Mucosa of stomach (tissue), 1 donor: ENCODE results near the gene NOM1.
"Not testable (repeated sequence)": the region's sequence is repeated elsewhere in the genome, so short reads cannot be mapped to it uniquely, and the experiment has no call there.

Experiments used
- H3K27me3 ChIP-seq: one replicate; pipeline ENCODE4 v1.7.0; 2013; ENCODE audit warnings: mild to moderate bottlenecking, low read length; ENCODE audit not compliant: control insufficient read depth, insufficient read depth
- H3K36me3 ChIP-seq: one replicate; pipeline ENCODE4 v1.7.0; 2013; ENCODE audit warnings: low read length; ENCODE audit not compliant: control insufficient read depth, insufficient read depth
- H3K4me1 ChIP-seq: one replicate; pipeline ENCODE4 v1.7.0; 2013; ENCODE audit warnings: mild to moderate bottlenecking, low read length; ENCODE audit not compliant: control insufficient read depth, insufficient read depth
- H3K4me3 ChIP-seq: one replicate; pipeline ENCODE4 v1.7.0; 2013; ENCODE audit warnings: low read length
- H3K9ac ChIP-seq: one replicate; pipeline ENCODE4 v1.7.0; 2013; ENCODE audit warnings: mild to moderate bottlenecking, low read length, moderate library complexity
- H3K9me3 ChIP-seq: one replicate; pipeline ENCODE4 v1.7.0; 2013; ENCODE audit warnings: mild to moderate bottlenecking, low read length, moderate library complexity; ENCODE audit not compliant: control insufficient read depth
- donor health status: Pancreatic carcinoma.

Gene NOM1

GRCh38 chr7:156944876-156945275, 4.6 kb upstream of the NOM1 start:
- H3K27me3 ChIP-seq: peaks cover 26% of the 10 kb centered on the region
- H3K4me1 ChIP-seq: peaks cover 8% of the 10 kb centered on the region
- H3K9ac ChIP-seq: no peak overlapping the region
- H3K9me3 ChIP-seq: no peaks in the 10 kb centered on the region
- H3K36me3 ChIP-seq: no peaks in the 10 kb centered on the region
- no peak overlapping the region for H3K4me3 ChIP-seq

- Histone ChIP-seq H3K9me3 (no peaks in the 10 kb centered on the region), H3K4me1 (peaks cover 8% of the 10 kb centered on the region), H3K36me3 (no peaks in the 10 kb centered on the region), H3K27me3 (peaks cover 26% of the 10 kb centered on the region), H3K4me3 (no peak overlapping the region), H3K9ac (no peak overlapping the region)
Observed at GRCh38 chr7:156947120-156947843, 2.2 kb upstream of the NOM1 start.

GRCh38 chr7:156948361-156948760, 1.2 kb upstream of the NOM1 start:
- H3K4me3 ChIP-seq: no peak overlapping the region
- no peaks in the 10 kb centered on the region for H3K36me3 ChIP-seq

GRCh38 chr7:156950381-156950858, 908 bp downstream of the NOM1 start:
- H3K27me3 ChIP-seq: no peaks in the 10 kb centered on the region
- peak overlapping the region; percentile 60 for H3K9ac ChIP-seq
- H3K9me3 ChIP-seq: no peaks in the 10 kb centered on the region
- H3K4me3 ChIP-seq: peak overlapping the region; percentile 48
- no peaks in the 10 kb centered on the region for H3K4me1 ChIP-seq
- H3K36me3 ChIP-seq: peaks cover 6% of the 10 kb centered on the region

More at GRCh38 chr7:156948361-156948760, 1.2 kb upstream of the NOM1 start:
- Histone ChIP-seq H3K9me3 (no peaks in the 10 kb centered on the region), H3K4me1 (peaks cover 3% of the 10 kb centered on the region), H3K9ac (no peak overlapping the region), H3K27me3 (peaks cover 16% of the 10 kb centered on the region)

- H3K4me1 ChIP-seq, H3K36me3 ChIP-seq, H3K9me3 ChIP-seq, H3K4me3 ChIP-seq, H3K27me3 ChIP-seq, H3K9ac ChIP-seq: not testable (repeated sequence)
Observed at GRCh38 chr7:156953215-156953614, 3.7 kb downstream of the NOM1 start.

- Histone ChIP-seq H3K4me3 (no peak overlapping the region), H3K4me1 (no peaks in the 10 kb centered on the region), H3K9me3 (no peaks in the 10 kb centered on the region), H3K36me3 (peaks cover 6% of the 10 kb centered on the region), H3K9ac (no peak overlapping the region), H3K27me3 (no peaks in the 10 kb centered on the region)
Observed at GRCh38 chr7:156954941-156955340, 5.4 kb downstream of the NOM1 start.

- no peaks in the 10 kb centered on the region for H3K4me1 ChIP-seq
Observed at GRCh38 chr7:156956727-156957126, 7.2 kb downstream of the NOM1 start.

GRCh38 chr7:156962145-156962544, 12.6 kb downstream of the NOM1 start:
- no peak overlapping the region for H3K4me3 ChIP-seq
- no peak overlapping the region for H3K9ac ChIP-seq
- no peaks in the 10 kb centered on the region for H3K4me1 ChIP-seq
- H3K36me3 ChIP-seq: peaks cover 11% of the 10 kb centered on the region
- no peaks in the 10 kb centered on the region for H3K27me3 ChIP-seq
- no peaks in the 10 kb centered on the region for H3K9me3 ChIP-seq

More at GRCh38 chr7:156956727-156957126, 7.2 kb downstream of the NOM1 start:
- no peaks in the 10 kb centered on the region for H3K9me3 ChIP-seq
- peaks cover 12% of the 10 kb centered on the region for H3K36me3 ChIP-seq
- no peak overlapping the region for H3K9ac ChIP-seq
- no peaks in the 10 kb centered on the region for H3K27me3 ChIP-seq
- H3K4me3 ChIP-seq: no peak overlapping the region

- Histone ChIP-seq H3K9ac (no peak overlapping the region), H3K27me3 (no peaks in the 10 kb centered on the region), H3K36me3 (peaks cover 11% of the 10 kb centered on the region), H3K4me3 (no peak overlapping the region), H3K4me1 (no peaks in the 10 kb centered on the region), H3K9me3 (no peaks in the 10 kb centered on the region)
Observed at GRCh38 chr7:156962897-156963296, 13.4 kb downstream of the NOM1 start.

GRCh38 chr7:156963472-156963871, 14.0 kb downstream of the NOM1 start:
- Histone ChIP-seq H3K9ac (no peak overlapping the region), H3K36me3 (peaks cover 11% of the 10 kb centered on the region), H3K9me3 (no peaks in the 10 kb centered on the region), H3K4me3 (no peak overlapping the region), H3K27me3 (no peaks in the 10 kb centered on the region), H3K4me1 (no peaks in the 10 kb centered on the region)

GRCh38 chr7:156964971-156965370, 15.5 kb downstream of the NOM1 start:
- H3K4me3 ChIP-seq: no peak overlapping the region
- H3K9ac ChIP-seq: no peak overlapping the region
- H3K36me3 ChIP-seq: peaks cover 11% of the 10 kb centered on the region
- no peaks in the 10 kb centered on the region for H3K27me3 ChIP-seq
- H3K4me1 ChIP-seq: no peaks in the 10 kb centered on the region
- no peaks in the 10 kb centered on the region for H3K9me3 ChIP-seq

GRCh38 chr7:156966387-156966786, 16.9 kb downstream of the NOM1 start:
- Histone ChIP-seq H3K4me1 (no peaks in the 10 kb centered on the region), H3K27me3 (no peaks in the 10 kb centered on the region), H3K36me3 (peaks cover 4% of the 10 kb centered on the region), H3K4me3 (no peak overlapping the region), H3K9me3 (no peaks in the 10 kb centered on the region), H3K9ac (no peak overlapping the region)
